Measurements from ENCODE around the gene LRRC59.

DNA sequence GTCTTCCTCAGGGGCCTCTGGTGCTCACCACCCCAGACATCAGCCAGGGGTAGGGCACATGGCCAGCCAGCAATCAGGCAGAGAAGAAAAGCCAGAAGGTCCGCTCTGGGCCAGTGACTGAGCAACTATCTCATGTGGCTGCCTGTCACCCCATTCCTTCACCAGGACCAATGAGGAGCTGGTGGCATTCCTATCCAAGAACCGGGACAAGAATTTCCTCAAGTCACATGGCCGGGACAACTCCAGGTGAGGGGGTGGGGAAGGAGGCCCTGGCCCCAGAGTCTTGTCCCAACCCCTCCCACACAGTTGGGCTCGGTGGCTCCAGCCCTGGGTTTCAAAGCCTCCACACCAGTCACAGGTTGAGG is 42.0 kb downstream of the LRRC59 start:
- no peak for TF ChIP-seq YY1 (IDR thresholded peaks at IDR 0.05; ENCODE audit: low read depth, low read length)
- TF ChIP-seq CHD2 (IDR thresholded peaks at IDR 0.05; ENCODE audit: low read length) = no peak
